H1 (cell line): ENCODE results near the gene HTR2B. TPM values are rescaled to one million over a fixed set of nuclear protein-coding genes. Genes with fewer than 3 reads are reported as not detected.

Source experiments
- CTCF ChIA-PET: fragments of 300-600 bp; sonication (Branson Sonifier 250); formaldehyde crosslinking; loops from one replicate; lab custom pipeline; 2021; ENCODE audit not compliant: partially characterized antibody; lab: Charles Lee
- POLR2A ChIA-PET: fragments of 300-600 bp; sonication (Branson Sonifier 250); formaldehyde crosslinking; loops from one replicate; lab custom pipeline; 2021; ENCODE audit warnings: inconsistent platforms; ENCODE audit not compliant: partially characterized antibody; lab: Charles Lee
- DNase-seq, 2 experiments: peaks; one replicate each; pipeline versions ENCODE4 v3.0.0 to v3.0.0-alpha.2; 2010 to 2022; ENCODE audit warnings: low spot score in 2 of 2, low read depth in 1 of 2, mixed read lengths in 1 of 2
- FAIRE-seq: peaks from 2 replicates; lab custom pipeline; 2011; peaks lifted over from hg19 to GRCh38; lab: Jason Lieb, UNC
- H2AFZ ChIP-seq: 2 replicates; pipeline ENCODE4 v1.8.1; 2012; ENCODE audit warnings: low read length, inconsistent platforms
- H2AK5ac ChIP-seq: 2 replicates; pipeline ENCODE4 v1.6.1; 2013; ENCODE audit warnings: low read depth, low read length
- H2BK120ac ChIP-seq: replicated peaks from 2 replicates; pipeline ENCODE3; 2013; ENCODE audit warnings: low read depth, low read length, inconsistent platforms
- H2BK12ac ChIP-seq: 2 replicates; pipeline ENCODE4 v1.6.1; 2013; ENCODE audit warnings: low read depth, low read length
- H2BK15ac ChIP-seq: 2 replicates; pipeline ENCODE4 v1.6.1; 2013; ENCODE audit warnings: low read length
- H2BK20ac ChIP-seq: 2 replicates; pipeline ENCODE4 v1.6.1; 2013; ENCODE audit warnings: low read length
- H2BK5ac ChIP-seq: 2 replicates; pipeline ENCODE4 v1.6.1; 2013; ENCODE audit warnings: low read depth, low read length
- H3K14ac ChIP-seq: 2 replicates; pipeline ENCODE4 v1.6.1; 2013; ENCODE audit warnings: inconsistent platforms; ENCODE audit not compliant: insufficient read length
- H3K18ac ChIP-seq: 2 replicates; pipeline ENCODE4 v1.6.1; 2013; ENCODE audit warnings: low read length; ENCODE audit errors: extremely low read depth
- H3K23ac ChIP-seq: 2 replicates; pipeline ENCODE4 v1.6.1; 2013; ENCODE audit warnings: inconsistent platforms; ENCODE audit not compliant: insufficient read length
- H3K23me2 ChIP-seq: 2 replicates; pipeline ENCODE4 v1.6.1; 2013; ENCODE audit warnings: low read depth, low read length
- H3K27ac ChIP-seq: 2 replicates; pipeline ENCODE4 v1.6.1; 2011; ENCODE audit warnings: low read depth, low read length, inconsistent platforms
- H3K27me3 ChIP-seq, 4 experiments: replicated peaks in 1 of 4; 1 replicate in 1 of 4; 2 replicates in 3 of 4; pipeline versions ENCODE4 v1.6.1 to v1.8.1; 2011 to 2013; ENCODE audit warnings: low read length in 3 of 4, mild to moderate bottlenecking in 3 of 4, inconsistent platforms in 2 of 4, mixed read lengths in 2 of 4, moderate library complexity in 1 of 4; ENCODE audit not compliant: control insufficient read depth in 3 of 4, insufficient read depth in 3 of 4; ENCODE audit errors: extremely low read depth in 1 of 4
- H3K36me3 ChIP-seq, 4 experiments: 2 replicates each; pipeline versions ENCODE4 v1.6.1 to v1.8.1; 2011 to 2013; ENCODE audit warnings: mild to moderate bottlenecking in 4 of 4, low read length in 3 of 4, moderate library complexity in 2 of 4, control low read depth in 1 of 4, inconsistent platforms in 1 of 4; ENCODE audit not compliant: insufficient read depth in 4 of 4, control insufficient read depth in 2 of 4
- H3K4ac ChIP-seq: replicated peaks from 2 replicates; pipeline ENCODE3; 2013; ENCODE audit warnings: low read length, low read depth, mixed read lengths, inconsistent platforms; ENCODE audit not compliant: insufficient read length
- H3K4me1 ChIP-seq, 4 experiments: replicated peaks in 1 of 4; 1 replicate in 1 of 4; 2 replicates in 3 of 4; pipeline versions ENCODE4 v1.6.1 to v1.8.1; 2011 to 2013; ENCODE audit warnings: low read length in 3 of 4, inconsistent platforms in 2 of 4, mixed read lengths in 1 of 4; ENCODE audit not compliant: insufficient read depth in 4 of 4, control insufficient read depth in 3 of 4
- H3K4me2 ChIP-seq, 2 experiments: 2 replicates each; pipeline versions ENCODE4 v1.6.1 to v1.8.1; 2011 to 2013; ENCODE audit warnings: low read depth in 2 of 2, low read length in 2 of 2, control low read depth in 1 of 2, inconsistent platforms in 1 of 2, mild to moderate bottlenecking in 1 of 2; ENCODE audit not compliant: insufficient read depth in 1 of 2
- H3K4me3 ChIP-seq, 4 experiments: fragments of 200-600, 300-600 bp in 1 of 4; sonication (generic), shearing (Covaris generic), sonication (Bioruptor Twin) in 1 of 4; 2 replicates each; pipeline versions ENCODE4 v1.5.1 to v1.8.1; 2011 to 2016; ENCODE audit warnings: low read length in 4 of 4, low read depth in 3 of 4, control low read depth in 2 of 4, inconsistent platforms in 2 of 4, mild to moderate bottlenecking in 2 of 4, mixed read lengths in 1 of 4, moderate library complexity in 1 of 4; ENCODE audit not compliant: insufficient read depth in 2 of 4; ENCODE audit errors: extremely low read depth in 1 of 4
- H3K56ac ChIP-seq: replicated peaks from 2 replicates; pipeline ENCODE3; 2013; ENCODE audit warnings: low read depth, mild to moderate bottlenecking, mixed read lengths, low read length, inconsistent platforms; ENCODE audit not compliant: insufficient read length
- H3K79me1 ChIP-seq: 2 replicates; pipeline ENCODE4 v1.6.1; 2013; ENCODE audit warnings: low read depth, low read length, control low read depth
- H3K79me2 ChIP-seq, 2 experiments: 2 replicates each; pipeline versions ENCODE4 v1.6.1 to v1.8.1; 2012 to 2013; ENCODE audit warnings: low read length in 2 of 2, mild to moderate bottlenecking in 2 of 2, inconsistent platforms in 1 of 2; ENCODE audit not compliant: insufficient read depth in 2 of 2, control insufficient read depth in 1 of 2
- H3K9ac ChIP-seq, 4 experiments: replicated peaks in 1 of 4; 1 replicate in 1 of 4; 2 replicates in 3 of 4; pipeline versions ENCODE4 v1.6.1 to v1.8.1; 2011 to 2013; ENCODE audit warnings: low read depth in 3 of 4, low read length in 3 of 4, control low read depth in 2 of 4, mild to moderate bottlenecking in 2 of 4, moderate library complexity in 2 of 4, inconsistent platforms in 1 of 4; ENCODE audit errors: extremely low read depth in 1 of 4
- H3K9me3 ChIP-seq, 2 experiments: 2 replicates each; pipeline versions ENCODE4 v1.6.1 to v1.8.1; 2012 to 2013; ENCODE audit warnings: mild to moderate bottlenecking in 2 of 2, moderate library complexity in 2 of 2, control low read depth in 1 of 2, inconsistent platforms in 1 of 2, low read depth in 1 of 2, low read length in 1 of 2, mixed read lengths in 1 of 2; ENCODE audit not compliant: insufficient read depth in 2 of 2
- H4K20me1 ChIP-seq, 2 experiments: replicated peaks in 1 of 2; 2 replicates each; pipeline versions ENCODE3 to v1.8.1; 2011 to 2013; ENCODE audit warnings: inconsistent platforms in 2 of 2, low read length in 2 of 2, mild to moderate bottlenecking in 1 of 2; ENCODE audit not compliant: insufficient read depth in 2 of 2, control insufficient read depth in 1 of 2
- H4K5ac ChIP-seq: 2 replicates; pipeline ENCODE4 v1.6.1; 2013; ENCODE audit warnings: low read length, low read depth, mixed read lengths, inconsistent platforms; ENCODE audit not compliant: insufficient read length
- H4K8ac ChIP-seq: 2 replicates; pipeline ENCODE4 v1.8.0; 2013; ENCODE audit warnings: mild to moderate bottlenecking, moderate library complexity, low read length, inconsistent platforms; ENCODE audit not compliant: insufficient read depth; ENCODE audit errors: extremely low read depth
- H4K91ac ChIP-seq: replicated peaks from 2 replicates; pipeline ENCODE3; 2013; ENCODE audit warnings: low read length, mixed read lengths, inconsistent platforms; ENCODE audit not compliant: insufficient read length
- CHD1 ChIP-seq: IDR thresholded peaks from 2 replicates; pipeline ENCODE4 v1.6.1; 2012; ENCODE audit warnings: low read depth, low read length, improper control_type of control experiment
- CHD2 ChIP-seq: IDR thresholded peaks from 2 replicates; pipeline ENCODE4 v1.6.1; 2012; ENCODE audit warnings: low read length, improper control_type of control experiment
- EGR1 ChIP-seq: IDR thresholded peaks from 2 replicates; pipeline ENCODE4 v1.6.1; 2011; ENCODE audit warnings: low read depth, low read length, borderline replicate concordance
- NANOG ChIP-seq: IDR thresholded peaks from 2 replicates; pipeline ENCODE4 v1.6.1; 2011; ENCODE audit warnings: low read length, low read depth, mild to moderate bottlenecking, inconsistent platforms; ENCODE audit not compliant: insufficient read depth, poor library complexity, severe bottlenecking
- POLR2A ChIP-seq, 2 experiments: IDR thresholded peaks; 1 replicate in 1 of 2; 2 replicates in 1 of 2; pipeline ENCODE4 v1.6.1; 2011; ENCODE audit warnings: low read depth in 2 of 2, low read length in 2 of 2, mild to moderate bottlenecking in 2 of 2; ENCODE audit errors: control extremely low read depth in 1 of 2
- POU5F1 ChIP-seq: IDR thresholded peaks from 2 replicates; pipeline ENCODE4 v1.6.1; 2011; ENCODE audit warnings: low read depth, mild to moderate bottlenecking, low read length, moderate library complexity
- RAD21 ChIP-seq, 2 experiments: IDR thresholded peaks in 1 of 2; conservative IDR thresholded peaks in 1 of 2; 2 replicates each; pipeline ENCODE4 v1.6.1; 2011; ENCODE audit warnings: low read depth in 2 of 2, low read length in 2 of 2, improper control_type of control experiment in 1 of 2, inconsistent platforms in 1 of 2, mild to moderate bottlenecking in 1 of 2, moderate library complexity in 1 of 2
- RFX5 ChIP-seq: IDR thresholded peaks from 2 replicates; pipeline ENCODE4 v1.6.1; 2011; ENCODE audit warnings: low read depth, low read length, improper control_type of control experiment, borderline replicate concordance
- WGBS, 2 experiments: shearing (Covaris generic) in 1 of 2; methylation state at CpG; one replicate each; pipeline versions ENCODE4 v1.1.6 to v1.1.7; 2013 to 2015; ENCODE audit warnings: low lambda C conversion rate in 2 of 2, mixed read lengths in 2 of 2, inconsistent platforms in 1 of 2, low coverage in 1 of 2, missing lambda C conversion rate in 1 of 2; ENCODE audit not compliant: insufficient replicate concordance in 2 of 2, insufficient coverage in 1 of 2, insufficient read length in 1 of 2; ENCODE audit errors: extremely low coverage in 1 of 2, missing lambda C conversion rate in 1 of 2; 5-methylcytosine and 5-hydroxymethylcytosine counted together
- polyA plus RNA-seq, 7 experiments: library from polyadenylated mRNA; depleted of rRNA in 3 of 7; stranded (reverse) in 5 of 7; unstranded in 2 of 7; fragments of >200 nt in 5 of 7; fragments of 200-250 nt in 2 of 7; gene quantifications; 1 replicate in 5 of 7; 2 replicates in 1 of 7; 4 replicates in 1 of 7; pipeline versions ENCODE4 v1.2.1 to v1.2.3, GENCODE V29; 2011 to 2013; ENCODE audit warnings: missing spikeins in 2 of 7, mixed read lengths in 2 of 7
- total RNA-seq: library from RNA; stranded (reverse); fragmentation: NEBNext Ultra II Directional; extraction: Animal tissue kit (Norgen Biotek cat#: 25700); gene quantifications from 2 replicates; pipeline ENCODE4 v1.2.1, GENCODE V29; 2021
- TF ChIP-seq, protein P1 (sequence below), 3 experiments: IDR thresholded peaks; 1 replicate in 2 of 3; 2 replicates in 1 of 3; pipeline versions ENCODE4 v1.5.1 to v1.6.1; 2011; ENCODE audit warnings: low read length in 3 of 3, mild to moderate bottlenecking in 3 of 3, inconsistent platforms in 2 of 3, low read depth in 1 of 3, moderate library complexity in 1 of 3; ENCODE audit not compliant: insufficient read depth in 1 of 3; ENCODE audit errors: control extremely low read depth in 1 of 3

HTR2B gene
- total and polyA plus RNA-seq, 2 of the 8 experiments (the other 6 are each of a cell fraction or from before 2014, with no cell fraction given), result not detected

DNA sequence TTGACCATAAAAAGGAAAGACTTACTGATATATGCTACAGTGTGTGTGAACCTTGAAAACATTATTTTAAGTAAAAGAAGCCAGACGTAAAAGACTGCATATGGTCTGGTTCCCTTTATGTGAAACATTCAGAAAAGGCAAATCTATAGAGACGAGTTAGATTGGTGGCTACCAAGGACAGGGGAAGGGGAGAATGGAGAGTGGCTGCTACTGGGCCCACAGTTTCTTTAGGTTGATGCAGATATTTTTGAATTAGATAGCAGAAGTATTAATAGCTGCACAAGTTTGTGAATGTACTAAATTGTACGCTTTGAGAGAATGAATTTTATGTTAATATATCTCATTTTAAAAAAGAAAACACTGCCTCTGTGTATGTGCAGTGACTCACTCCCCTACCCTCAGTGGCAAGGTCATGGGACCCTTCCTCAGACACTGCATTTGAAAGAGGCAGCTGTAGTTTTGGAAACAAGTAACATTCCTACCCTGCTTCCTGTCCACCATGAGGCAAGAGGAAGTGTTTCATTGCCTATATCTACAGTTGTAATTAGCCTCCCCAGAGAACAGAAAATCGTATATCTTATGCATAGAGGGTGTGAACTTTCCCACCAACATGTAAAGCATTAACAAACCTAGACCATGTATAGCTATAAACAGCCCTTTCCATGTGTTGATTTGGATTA, 43.8 kb upstream of the HTR2B start:
- CTCF ChIA-PET, result interaction anchor here (1.0 to 1.3 kb wide), 2 partner anchors 75 to 214 kb away, joined by 3 read pairs; no protein-coding TSS in a partner anchor
- POLR2A ChIA-PET, result no interaction called here

More for the DNA sequence above, 43.8 kb upstream of the HTR2B start:
- no peak overlapping the region for H3K4ac ChIP-seq
- TF ChIP-seq RFX5 (no peak), CHD2 (no peak), NANOG (no peak), EGR1 (no peak), CHD1 (no peak), RAD21 (IDR thresholded peaks at IDR 0.05 in 1 of 2, conservative IDR thresholded peaks at IDR 0.05 in 1 of 2; ENCODE audit: low read depth in 2 of 2, low read length in 2 of 2) (no peak), POU5F1 (no peak), POLR2A (IDR thresholded peaks at IDR 0.05; ENCODE audit: control extremely low read depth in 1 of 2, low read depth in 2 of 2, low read length in 2 of 2) (no peak)
- TF ChIP-seq, protein P1, sequence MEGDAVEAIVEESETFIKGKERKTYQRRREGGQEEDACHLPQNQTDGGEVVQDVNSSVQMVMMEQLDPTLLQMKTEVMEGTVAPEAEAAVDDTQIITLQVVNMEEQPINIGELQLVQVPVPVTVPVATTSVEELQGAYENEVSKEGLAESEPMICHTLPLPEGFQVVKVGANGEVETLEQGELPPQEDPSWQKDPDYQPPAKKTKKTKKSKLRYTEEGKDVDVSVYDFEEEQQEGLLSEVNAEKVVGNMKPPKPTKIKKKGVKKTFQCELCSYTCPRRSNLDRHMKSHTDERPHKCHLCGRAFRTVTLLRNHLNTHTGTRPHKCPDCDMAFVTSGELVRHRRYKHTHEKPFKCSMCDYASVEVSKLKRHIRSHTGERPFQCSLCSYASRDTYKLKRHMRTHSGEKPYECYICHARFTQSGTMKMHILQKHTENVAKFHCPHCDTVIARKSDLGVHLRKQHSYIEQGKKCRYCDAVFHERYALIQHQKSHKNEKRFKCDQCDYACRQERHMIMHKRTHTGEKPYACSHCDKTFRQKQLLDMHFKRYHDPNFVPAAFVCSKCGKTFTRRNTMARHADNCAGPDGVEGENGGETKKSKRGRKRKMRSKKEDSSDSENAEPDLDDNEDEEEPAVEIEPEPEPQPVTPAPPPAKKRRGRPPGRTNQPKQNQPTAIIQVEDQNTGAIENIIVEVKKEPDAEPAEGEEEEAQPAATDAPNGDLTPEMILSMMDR (IDR thresholded peaks at IDR 0.05; ENCODE audit: control extremely low read depth in 1 of 3, insufficient read depth in 1 of 3, low read depth in 1 of 3, low read length in 3 of 3), result no peak
- TF ChIP-seq, all 59 proteins: peak for 0
- H3K79me1 ChIP-seq, result no peaks in the 10 kb centered on the region
- H2AK5ac ChIP-seq, result no peak overlapping the region
- no peaks in the 10 kb centered on the region for H3K79me2 ChIP-seq
- H3K23me2 ChIP-seq, result no peaks in the 10 kb centered on the region
- peaks cover 10 to 59% (median 44%) of the 10 kb centered on the region in 4 experiments for H3K36me3 ChIP-seq
- FAIRE-seq (no peak), DNase-seq (no peak)
- H3K4me2 ChIP-seq, result no peak overlapping the region
- H2BK12ac ChIP-seq, result no peak overlapping the region
- no peak overlapping the region for H3K14ac ChIP-seq
- no peak overlapping the region for H3K23ac ChIP-seq
- H3K9ac ChIP-seq, result no peak overlapping the region
- no peak overlapping the region for H2BK120ac ChIP-seq
- no peaks in the 10 kb centered on the region for H4K20me1 ChIP-seq
- H3K27ac ChIP-seq, result no peak overlapping the region
- H3K56ac ChIP-seq, result no peak overlapping the region
- no peak overlapping the region for H2BK20ac ChIP-seq
- no peak overlapping the region for H3K18ac ChIP-seq
- no peaks in the 10 kb centered on the region for H3K27me3 ChIP-seq
- no peak overlapping the region for H2AFZ ChIP-seq
- H3K4me3 ChIP-seq, result no peak overlapping the region
- H3K9me3 ChIP-seq, result no peaks in the 10 kb centered on the region
- H3K4me1 ChIP-seq, result peaks cover 0 to under 1% (median 0%) of the 10 kb centered on the region in 4 experiments; a peak in 1 of 7 replicates
- no peak overlapping the region for H4K91ac ChIP-seq
- no peak overlapping the region for H2BK15ac ChIP-seq
- H4K5ac ChIP-seq, result no peak overlapping the region
- WGBS, 2 experiments, result 88% methylated on average over 4 of the region's 4 CpGs; no CpG with 5 or more reads in 1 of the 2 experiments
- no peak overlapping the region for H2BK5ac ChIP-seq
- no peak overlapping the region for H4K8ac ChIP-seq
